ENCODE measurements around the gene KRTCAP3.

KRTCAP3 gene, protein sequence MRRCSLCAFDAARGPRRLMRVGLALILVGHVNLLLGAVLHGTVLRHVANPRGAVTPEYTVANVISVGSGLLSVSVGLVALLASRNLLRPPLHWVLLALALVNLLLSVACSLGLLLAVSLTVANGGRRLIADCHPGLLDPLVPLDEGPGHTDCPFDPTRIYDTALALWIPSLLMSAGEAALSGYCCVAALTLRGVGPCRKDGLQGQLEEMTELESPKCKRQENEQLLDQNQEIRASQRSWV

DNA sequence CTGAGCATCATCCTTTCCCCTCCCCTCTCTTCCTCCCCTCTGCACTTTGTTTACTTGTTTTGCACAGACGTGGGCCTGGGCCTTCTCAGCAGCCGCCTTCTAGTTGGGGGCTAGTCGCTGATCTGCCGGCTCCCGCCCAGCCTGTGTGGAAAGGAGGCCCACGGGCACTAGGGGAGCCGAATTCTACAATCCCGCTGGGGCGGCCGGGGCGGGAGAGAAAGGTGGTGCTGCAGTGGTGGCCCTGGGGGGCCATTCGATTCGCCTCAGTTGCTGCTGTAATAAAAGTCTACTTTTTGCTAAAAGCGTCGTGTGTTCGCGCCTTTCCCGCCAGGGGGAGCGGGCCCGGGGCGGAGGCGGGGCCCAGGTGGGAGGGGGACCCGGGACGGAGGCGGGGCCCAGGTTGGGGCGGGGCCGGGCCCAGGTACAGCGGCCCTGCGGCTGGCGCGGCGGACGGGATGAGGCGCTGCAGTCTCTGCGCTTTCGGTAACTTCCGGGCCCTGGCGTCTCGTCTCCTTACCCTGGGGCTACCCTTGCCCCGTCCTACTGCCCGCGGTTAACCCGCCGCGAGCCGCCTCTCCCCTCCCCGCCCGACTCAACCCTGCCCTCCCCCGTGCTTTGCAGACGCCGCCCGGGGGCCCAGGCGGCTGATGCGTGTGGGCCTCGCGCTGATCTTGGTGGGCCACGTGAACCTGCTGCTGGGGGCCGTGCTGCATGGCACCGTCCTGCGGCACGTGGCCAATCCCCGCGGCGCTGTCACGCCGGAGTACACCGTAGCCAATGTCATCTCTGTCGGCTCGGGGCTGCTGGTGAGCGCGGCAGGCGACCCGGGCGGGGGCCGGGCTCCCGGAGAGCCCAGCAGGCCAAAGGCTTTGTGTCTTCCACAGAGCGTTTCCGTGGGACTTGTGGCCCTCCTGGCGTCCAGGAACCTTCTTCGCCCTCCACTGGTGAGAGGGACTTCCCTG lies at the start of gene KRTCAP3:
Gene KRTCAP3, plus strand, starts transcription at position 424 of the 962 bp plus-strand sequence. Its CDS starts 32 bp downstream, at position 456.
- TF ChIP-seq, protein P1, sequence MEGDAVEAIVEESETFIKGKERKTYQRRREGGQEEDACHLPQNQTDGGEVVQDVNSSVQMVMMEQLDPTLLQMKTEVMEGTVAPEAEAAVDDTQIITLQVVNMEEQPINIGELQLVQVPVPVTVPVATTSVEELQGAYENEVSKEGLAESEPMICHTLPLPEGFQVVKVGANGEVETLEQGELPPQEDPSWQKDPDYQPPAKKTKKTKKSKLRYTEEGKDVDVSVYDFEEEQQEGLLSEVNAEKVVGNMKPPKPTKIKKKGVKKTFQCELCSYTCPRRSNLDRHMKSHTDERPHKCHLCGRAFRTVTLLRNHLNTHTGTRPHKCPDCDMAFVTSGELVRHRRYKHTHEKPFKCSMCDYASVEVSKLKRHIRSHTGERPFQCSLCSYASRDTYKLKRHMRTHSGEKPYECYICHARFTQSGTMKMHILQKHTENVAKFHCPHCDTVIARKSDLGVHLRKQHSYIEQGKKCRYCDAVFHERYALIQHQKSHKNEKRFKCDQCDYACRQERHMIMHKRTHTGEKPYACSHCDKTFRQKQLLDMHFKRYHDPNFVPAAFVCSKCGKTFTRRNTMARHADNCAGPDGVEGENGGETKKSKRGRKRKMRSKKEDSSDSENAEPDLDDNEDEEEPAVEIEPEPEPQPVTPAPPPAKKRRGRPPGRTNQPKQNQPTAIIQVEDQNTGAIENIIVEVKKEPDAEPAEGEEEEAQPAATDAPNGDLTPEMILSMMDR (IDR thresholded peaks at IDR 0.05; ENCODE audit: low read depth, low read length, missing control alignments), result no peak
- DNase-seq (ENCODE audit: low read depth), result no peak
- no peak within 1 kb of the TSS for H3K4me3 ChIP-seq (ENCODE audit: low read depth, low read length)

DNA sequence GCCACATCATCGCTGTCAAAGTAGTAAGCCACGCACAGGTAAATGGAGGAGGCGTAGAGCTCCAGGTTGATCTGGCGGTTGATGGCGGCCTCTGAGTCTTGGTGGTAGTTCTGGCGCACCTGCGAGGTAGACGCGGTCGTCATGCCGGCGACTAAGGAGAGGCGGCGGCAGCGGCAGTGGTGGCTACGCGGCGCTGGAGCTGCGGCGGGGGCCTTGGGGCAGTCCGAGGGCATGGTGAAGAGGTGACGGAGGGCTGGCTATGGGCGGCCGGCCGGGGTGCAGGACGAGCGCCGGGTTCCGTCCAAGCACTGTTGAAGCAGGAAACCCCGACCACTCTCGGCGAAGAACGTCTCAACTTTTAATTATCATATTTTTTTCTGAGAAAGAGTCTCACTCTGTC lies 49.0 kb upstream of the KRTCAP3 start:
- DNase-seq (ENCODE audit: low read depth), result no peak
- H3K4me3 ChIP-seq (ENCODE audit: low read depth, low read length), result no peak overlapping the region
- TF ChIP-seq, protein P1 (IDR thresholded peaks at IDR 0.05; ENCODE audit: low read depth, low read length, missing control alignments), result no peak

DNA sequence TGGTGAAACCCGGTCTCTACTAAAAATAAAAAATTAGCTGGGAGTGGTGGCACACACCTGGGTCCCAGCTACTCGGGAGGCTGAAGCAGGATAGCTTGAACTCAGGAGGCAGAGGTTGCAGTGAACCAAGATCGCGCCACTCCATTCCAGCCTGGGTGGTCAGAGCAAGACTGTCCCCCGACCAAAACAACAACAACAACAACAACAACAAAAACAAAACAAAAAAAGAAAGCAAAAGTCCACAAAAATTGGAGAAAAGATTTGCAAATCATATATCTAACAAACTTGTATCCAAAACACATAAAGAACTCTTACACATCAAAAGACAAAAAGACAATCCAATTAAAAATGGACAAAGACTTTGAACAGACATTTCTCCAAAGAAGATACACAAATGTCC lies 43.2 kb upstream of the KRTCAP3 start:
- H3K4me3 ChIP-seq (ENCODE audit: low read depth, low read length), result no peak overlapping the region
- TF ChIP-seq, protein P1 (IDR thresholded peaks at IDR 0.05; ENCODE audit: low read depth, low read length, missing control alignments), result no peak
- DNase-seq (ENCODE audit: low read depth), result no peak

DNA sequence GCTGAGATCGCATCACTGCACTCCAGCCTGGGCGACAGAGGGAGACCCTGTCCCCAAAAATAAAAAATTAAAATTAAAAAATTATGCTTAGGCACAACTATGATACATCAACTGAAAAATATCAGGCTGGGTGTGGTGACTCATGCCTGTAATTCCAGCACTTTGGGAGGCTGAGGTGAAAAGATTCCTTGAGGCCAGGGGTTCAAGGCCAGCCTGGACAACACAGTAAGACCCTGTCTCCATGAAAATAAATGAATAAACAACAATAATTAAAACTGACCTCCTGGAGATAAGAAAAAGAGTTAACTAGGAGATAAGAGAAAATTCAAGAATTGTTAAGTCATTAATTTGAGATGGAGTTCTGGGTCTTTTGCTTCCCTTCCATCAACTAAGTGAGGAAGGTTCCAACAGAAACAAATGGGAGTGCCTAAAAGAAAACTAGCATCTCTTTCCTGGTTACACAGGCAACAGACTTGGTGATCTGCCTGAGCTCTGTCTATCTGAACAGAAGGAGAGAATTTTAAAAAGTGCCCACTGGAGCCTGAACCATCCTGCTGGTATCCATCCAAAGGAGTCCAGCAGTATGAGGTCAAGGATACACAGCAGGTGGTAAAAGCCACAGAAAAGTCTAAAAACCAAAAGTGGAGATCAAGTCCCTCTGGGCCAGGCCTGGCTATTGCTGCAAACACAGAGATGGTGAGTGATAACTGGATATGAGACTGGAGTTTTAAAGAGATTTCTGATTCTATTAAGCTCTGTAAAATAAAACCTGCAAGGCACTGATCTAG lies 41.6 kb upstream of the KRTCAP3 start:
- TF ChIP-seq, protein P1 (IDR thresholded peaks at IDR 0.05; ENCODE audit: low read depth, low read length, missing control alignments), result no peak
- H3K4me3 ChIP-seq (ENCODE audit: low read depth, low read length), result no peak overlapping the region
- no peak for DNase-seq (ENCODE audit: low read depth)

DNA sequence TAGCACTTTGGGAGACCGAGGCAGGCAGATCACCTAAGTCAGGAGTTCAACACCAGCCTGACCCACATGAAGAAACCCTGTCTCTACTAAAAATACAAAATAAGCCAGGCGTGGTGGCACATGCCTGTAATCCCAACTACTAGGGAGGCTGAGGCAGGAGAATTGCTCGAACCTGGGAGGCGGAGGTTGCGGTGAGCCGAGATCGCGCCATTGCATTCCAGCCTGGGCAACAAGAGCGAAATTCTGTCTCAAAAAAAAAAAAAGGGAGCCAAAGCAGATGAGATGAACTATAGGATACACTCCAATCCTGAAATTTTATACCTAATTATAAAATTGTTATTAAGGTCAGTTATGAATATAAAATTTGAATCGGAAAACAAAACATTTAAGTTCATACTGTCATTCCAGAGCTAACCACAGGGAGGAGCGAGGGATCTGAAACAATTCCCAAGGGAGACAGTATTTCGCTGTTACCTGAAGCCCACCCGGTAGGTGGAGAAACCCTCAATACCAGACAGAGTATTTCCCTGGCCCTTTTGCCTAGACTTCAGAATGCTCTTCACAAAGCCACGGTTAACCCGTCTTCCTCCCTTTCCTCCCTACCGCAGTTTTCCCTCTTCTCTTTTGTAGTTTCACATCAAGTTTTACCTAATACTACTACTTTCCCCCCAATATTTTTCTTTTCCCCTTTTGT lies 34.2 kb upstream of the KRTCAP3 start:
- TF ChIP-seq, protein P1 (IDR thresholded peaks at IDR 0.05; ENCODE audit: low read depth, low read length, missing control alignments), result peak; percentile 35
- peak overlapping the region; percentile 95 for H3K4me3 ChIP-seq (ENCODE audit: low read depth, low read length)
- no peak for DNase-seq (ENCODE audit: low read depth)
